ENCODE measurements around the gene CRMP1.
"Not testable (repeated sequence)": the region's sequence is repeated elsewhere in the genome, so short reads cannot be mapped to it uniquely, and the experiment has no call there.

CRMP1 gene

DNA sequence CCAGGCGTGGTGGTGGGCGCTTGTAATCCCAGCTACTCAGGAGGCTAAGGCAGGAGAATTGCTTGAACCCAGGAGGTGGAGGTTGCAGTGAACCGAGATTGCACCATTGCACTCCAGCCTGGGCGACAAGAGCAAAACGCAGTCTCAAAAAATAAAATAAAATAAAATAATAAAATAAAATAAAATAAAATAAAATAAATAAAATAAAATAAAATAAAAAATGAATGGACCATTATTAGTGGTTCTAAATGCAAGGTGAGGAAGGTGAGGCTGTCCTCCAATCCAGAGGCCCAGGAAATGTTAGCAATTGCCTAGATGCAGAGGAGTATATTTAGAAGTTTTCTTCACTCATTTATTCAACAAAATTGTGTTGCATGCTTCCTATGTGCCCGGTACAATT lies 55.4 kb downstream of the CRMP1 start:
- WGBS (ENCODE audit: insufficient coverage, insufficient read length), result no CpG with 5 or more reads among the region's 6 CpGs
- H3K9me3 ChIP-seq (ENCODE audit: control insufficient read depth, insufficient read depth, low read length); H3K27ac ChIP-seq (ENCODE audit: low read length); H3K4me3 ChIP-seq (ENCODE audit: low read length); H3K27me3 ChIP-seq (ENCODE audit: control insufficient read depth, insufficient read depth, low read length); H3K4me1 ChIP-seq (ENCODE audit: control insufficient read depth, insufficient read depth, low read length); DNase-seq (ENCODE audit: low read depth, low spot score): not testable (repeated sequence)
- H3K36me3 ChIP-seq (ENCODE audit: control insufficient read depth, insufficient read depth, low read length), result peaks cover 38% of the 10 kb centered on the region

GRCh38 chr4:5836943-5837342 lies 55.9 kb downstream of the CRMP1 start:
- DNase-seq (ENCODE audit: low read depth, low spot score), result no peak
- H3K4me3 ChIP-seq (ENCODE audit: low read length), result no peak overlapping the region
- H3K27me3 ChIP-seq (ENCODE audit: control insufficient read depth, insufficient read depth, low read length), result no peaks in the 10 kb centered on the region
- peaks cover 36% of the 10 kb centered on the region for H3K36me3 ChIP-seq (ENCODE audit: control insufficient read depth, insufficient read depth, low read length)
- no peak overlapping the region for H3K27ac ChIP-seq (ENCODE audit: low read length)
- no CpG with 5 or more reads among the region's 3 CpGs for WGBS (ENCODE audit: insufficient coverage, insufficient read length)
- no peaks in the 10 kb centered on the region for H3K4me1 ChIP-seq (ENCODE audit: control insufficient read depth, insufficient read depth, low read length)
- H3K9me3 ChIP-seq (ENCODE audit: control insufficient read depth, insufficient read depth, low read length), result no peaks in the 10 kb centered on the region

- H3K9me3 ChIP-seq (ENCODE audit: control insufficient read depth, insufficient read depth, low read length), result no peaks in the 10 kb centered on the region
- WGBS (ENCODE audit: insufficient coverage, insufficient read length), result no CpG with 5 or more reads among the region's 11 CpGs
- no peak overlapping the region for H3K4me3 ChIP-seq (ENCODE audit: low read length)
- H3K27me3 ChIP-seq (ENCODE audit: control insufficient read depth, insufficient read depth, low read length), result no peaks in the 10 kb centered on the region
- H3K4me1 ChIP-seq (ENCODE audit: control insufficient read depth, insufficient read depth, low read length), result no peaks in the 10 kb centered on the region
- DNase-seq (ENCODE audit: low read depth, low spot score), result no peak
- peaks cover 17% of the 10 kb centered on the region for H3K36me3 ChIP-seq (ENCODE audit: control insufficient read depth, insufficient read depth, low read length)
- H3K27ac ChIP-seq (ENCODE audit: low read length), result no peak overlapping the region
Measured at GRCh38 chr4:5828005-5828391, 64.9 kb downstream of the CRMP1 start.

GRCh38 chr4:5827108-5828004 lies 65.5 kb downstream of the CRMP1 start:
- no peaks in the 10 kb centered on the region for H3K9me3 ChIP-seq (ENCODE audit: control insufficient read depth, insufficient read depth, low read length)
- H3K27me3 ChIP-seq (ENCODE audit: control insufficient read depth, insufficient read depth, low read length), result no peaks in the 10 kb centered on the region
- peaks cover 17% of the 10 kb centered on the region for H3K36me3 ChIP-seq (ENCODE audit: control insufficient read depth, insufficient read depth, low read length)
- no peak overlapping the region for H3K27ac ChIP-seq (ENCODE audit: low read length)
- no peak overlapping the region for H3K4me3 ChIP-seq (ENCODE audit: low read length)
- no peak for DNase-seq (ENCODE audit: low read depth, low spot score)
- no peaks in the 10 kb centered on the region for H3K4me1 ChIP-seq (ENCODE audit: control insufficient read depth, insufficient read depth, low read length)
- WGBS (ENCODE audit: insufficient coverage, insufficient read length), result no CpG with 5 or more reads among the region's 19 CpGs

DNA sequence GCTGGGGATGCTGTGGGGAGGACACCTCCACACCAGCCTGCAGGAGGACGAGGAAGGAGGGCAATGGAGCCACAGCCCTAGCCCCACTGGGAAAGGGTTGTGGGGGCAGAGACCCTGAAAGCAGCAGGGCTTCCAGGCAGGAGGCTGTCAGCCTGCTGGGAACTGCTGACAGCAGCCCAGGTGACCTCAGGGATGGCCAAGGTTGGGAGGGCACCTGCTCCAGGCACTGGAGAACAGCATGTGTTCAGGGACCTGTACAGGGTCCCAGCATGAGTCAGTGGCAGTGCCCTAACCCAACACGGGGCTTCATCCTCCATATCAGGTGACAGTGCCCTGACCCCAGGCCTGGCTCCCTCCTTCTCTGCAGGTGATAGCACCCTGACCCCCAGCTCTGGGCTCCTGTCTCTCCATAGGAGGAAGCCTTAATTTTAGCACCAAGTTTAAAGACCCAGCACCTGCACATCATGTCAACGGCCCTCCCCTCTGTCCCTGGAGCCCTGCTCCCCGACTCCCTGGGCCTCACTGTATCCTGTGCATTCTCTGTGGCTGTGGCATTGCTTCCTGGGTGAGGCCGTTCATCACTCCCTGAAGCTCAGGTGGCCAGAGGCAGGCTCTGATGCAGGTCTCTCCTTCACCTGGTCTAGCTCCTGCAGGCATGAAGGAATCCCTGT lies 66.3 kb downstream of the CRMP1 start:
- no peak for DNase-seq (ENCODE audit: low read depth, low spot score)
- Histone ChIP-seq H3K36me3 (ENCODE audit: control insufficient read depth, insufficient read depth, low read length) (peaks cover 23% of the 10 kb centered on the region), H3K27ac (ENCODE audit: low read length) (no peak overlapping the region), H3K4me1 (ENCODE audit: control insufficient read depth, insufficient read depth, low read length) (no peaks in the 10 kb centered on the region), H3K4me3 (ENCODE audit: low read length) (no peak overlapping the region), H3K9me3 (ENCODE audit: control insufficient read depth, insufficient read depth, low read length) (no peaks in the 10 kb centered on the region), H3K27me3 (ENCODE audit: control insufficient read depth, insufficient read depth, low read length) (no peaks in the 10 kb centered on the region)
- WGBS (ENCODE audit: insufficient coverage, insufficient read length), result no CpG with 5 or more reads among the region's 5 CpGs

DNA sequence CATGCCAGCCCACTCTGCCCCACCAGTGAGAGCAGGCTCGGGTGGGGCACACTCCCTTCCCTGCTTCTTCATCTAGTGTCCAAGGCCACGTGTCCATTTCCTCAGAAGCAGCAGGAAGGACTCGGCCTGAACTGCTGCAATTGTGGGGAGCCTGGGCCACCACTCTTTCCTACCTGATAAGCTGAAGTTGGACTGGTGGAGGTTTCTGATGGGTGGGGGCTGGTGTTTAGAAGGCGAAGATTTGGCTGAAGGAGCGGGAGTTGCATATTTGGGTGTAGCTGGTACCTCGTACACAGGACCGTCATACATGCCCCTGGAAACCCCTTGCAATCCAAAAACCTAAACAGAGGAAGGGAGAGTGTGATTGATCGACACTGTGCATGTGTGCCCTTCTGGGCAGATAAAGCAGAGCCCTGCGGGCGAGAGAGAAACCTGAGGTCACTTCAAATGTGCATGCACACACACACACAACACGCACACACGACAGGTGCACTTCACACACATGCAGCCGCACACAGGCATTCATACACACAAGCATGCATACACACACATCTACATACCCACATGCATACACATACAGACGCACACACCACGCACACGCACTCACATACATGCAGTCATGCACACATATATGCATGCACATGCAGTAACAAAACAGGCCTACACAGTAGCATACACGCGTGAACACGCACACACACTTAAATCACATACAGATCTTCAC lies 67.4 kb downstream of the CRMP1 start:
- no peak overlapping the region for H3K27ac ChIP-seq (ENCODE audit: low read length)
- H3K27me3 ChIP-seq (ENCODE audit: control insufficient read depth, insufficient read depth, low read length), result no peaks in the 10 kb centered on the region
- peaks cover 27% of the 10 kb centered on the region for H3K36me3 ChIP-seq (ENCODE audit: control insufficient read depth, insufficient read depth, low read length)
- WGBS (ENCODE audit: insufficient coverage, insufficient read length), result no CpG with 5 or more reads among the region's 19 CpGs
- no peak for DNase-seq (ENCODE audit: low read depth, low spot score)
- H3K4me3 ChIP-seq (ENCODE audit: low read length), result no peak overlapping the region
- no peaks in the 10 kb centered on the region for H3K9me3 ChIP-seq (ENCODE audit: control insufficient read depth, insufficient read depth, low read length)
- no peaks in the 10 kb centered on the region for H3K4me1 ChIP-seq (ENCODE audit: control insufficient read depth, insufficient read depth, low read length)

- no CpG with 5 or more reads among the region's 6 CpGs for WGBS (ENCODE audit: insufficient coverage, insufficient read length)
- no peak overlapping the region for H3K27ac ChIP-seq (ENCODE audit: low read length)
- no peaks in the 10 kb centered on the region for H3K4me1 ChIP-seq (ENCODE audit: control insufficient read depth, insufficient read depth, low read length)
- H3K9me3 ChIP-seq (ENCODE audit: control insufficient read depth, insufficient read depth, low read length), result no peaks in the 10 kb centered on the region
- DNase-seq (ENCODE audit: low read depth, low spot score), result no peak
- H3K36me3 ChIP-seq (ENCODE audit: control insufficient read depth, insufficient read depth, low read length), result peaks cover 27% of the 10 kb centered on the region
- no peaks in the 10 kb centered on the region for H3K27me3 ChIP-seq (ENCODE audit: control insufficient read depth, insufficient read depth, low read length)
- no peak overlapping the region for H3K4me3 ChIP-seq (ENCODE audit: low read length)
Measured at GRCh38 chr4:5824635-5825034, 68.3 kb downstream of the CRMP1 start.

GRCh38 chr4:5824227-5824626 lies 68.7 kb downstream of the CRMP1 start:
- no peaks in the 10 kb centered on the region for H3K27me3 ChIP-seq (ENCODE audit: control insufficient read depth, insufficient read depth, low read length)
- peaks cover 27% of the 10 kb centered on the region for H3K36me3 ChIP-seq (ENCODE audit: control insufficient read depth, insufficient read depth, low read length)
- H3K4me1 ChIP-seq (ENCODE audit: control insufficient read depth, insufficient read depth, low read length), result no peaks in the 10 kb centered on the region
- DNase-seq (ENCODE audit: low read depth, low spot score), result no peak
- no peak overlapping the region for H3K27ac ChIP-seq (ENCODE audit: low read length)
- WGBS (ENCODE audit: insufficient coverage, insufficient read length), result no CpG with 5 or more reads among the region's 7 CpGs
- H3K9me3 ChIP-seq (ENCODE audit: control insufficient read depth, insufficient read depth, low read length), result no peaks in the 10 kb centered on the region
- no peak overlapping the region for H3K4me3 ChIP-seq (ENCODE audit: low read length)

DNA sequence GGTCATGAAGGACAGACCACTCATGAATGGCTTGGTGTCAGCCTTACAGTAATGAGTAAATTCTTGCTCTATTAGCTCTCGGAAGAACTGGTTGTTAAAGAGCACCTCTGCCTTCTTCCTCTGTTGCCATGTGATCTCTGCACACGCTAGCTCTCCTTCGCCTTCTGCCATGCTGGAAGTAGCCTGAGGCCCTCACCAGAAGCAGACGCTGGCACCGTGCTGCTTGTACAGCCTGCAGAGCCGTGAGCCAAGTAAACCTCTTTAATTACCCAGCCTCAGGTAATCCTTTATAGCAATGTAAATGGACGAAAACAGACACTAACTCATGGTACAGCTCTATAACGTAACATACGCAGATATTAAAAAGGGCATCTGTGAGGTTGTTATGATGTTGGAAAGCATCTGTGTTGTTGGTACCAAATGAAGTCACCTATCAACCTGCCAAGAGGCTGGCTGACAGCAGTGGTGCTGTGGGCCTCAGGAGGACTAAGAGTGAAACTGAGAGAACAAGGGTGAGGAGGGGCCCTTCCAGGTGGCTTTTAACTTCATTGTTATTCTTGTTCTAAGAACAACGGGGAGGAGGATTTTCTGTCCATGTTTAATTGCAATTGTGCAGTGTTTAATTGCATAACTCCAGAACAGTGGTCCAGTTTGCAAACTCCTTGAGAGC lies 69.2 kb downstream of the CRMP1 start:
- Histone ChIP-seq H3K27me3 (ENCODE audit: control insufficient read depth, insufficient read depth, low read length) (no peaks in the 10 kb centered on the region), H3K36me3 (ENCODE audit: control insufficient read depth, insufficient read depth, low read length) (peaks cover 27% of the 10 kb centered on the region), H3K9me3 (ENCODE audit: control insufficient read depth, insufficient read depth, low read length) (no peaks in the 10 kb centered on the region), H3K4me3 (ENCODE audit: low read length) (no peak overlapping the region), H3K27ac (ENCODE audit: low read length) (no peak overlapping the region), H3K4me1 (ENCODE audit: control insufficient read depth, insufficient read depth, low read length) (no peaks in the 10 kb centered on the region)
- no peak for DNase-seq (ENCODE audit: low read depth, low spot score)
- WGBS (ENCODE audit: insufficient coverage, insufficient read length), result no CpG with 5 or more reads among the region's 10 CpGs

- Histone ChIP-seq H3K27ac (ENCODE audit: low read length) (no peak overlapping the region), H3K36me3 (ENCODE audit: control insufficient read depth, insufficient read depth, low read length) (peaks cover 22% of the 10 kb centered on the region), H3K9me3 (ENCODE audit: control insufficient read depth, insufficient read depth, low read length) (no peaks in the 10 kb centered on the region), H3K4me1 (ENCODE audit: control insufficient read depth, insufficient read depth, low read length) (no peaks in the 10 kb centered on the region), H3K4me3 (ENCODE audit: low read length) (no peak overlapping the region), H3K27me3 (ENCODE audit: control insufficient read depth, insufficient read depth, low read length) (no peaks in the 10 kb centered on the region)
- DNase-seq (ENCODE audit: low read depth, low spot score), result no peak
- no CpG with 5 or more reads among the region's 5 CpGs for WGBS (ENCODE audit: insufficient coverage, insufficient read length)
Measured at GRCh38 chr4:5822619-5823018, 70.3 kb downstream of the CRMP1 start.

Measured in iPS DF 6.9 (cell line).